OCI-LY3 (cell line): Measurements from ENCODE around the gene TAB3.

Experiments
- H2AFZ ChIP-seq: fragments of 200-600, 300-600 bp; shearing (Covaris generic); 2 replicates; pipeline ENCODE4 v1.6.0; 2014; ENCODE audit warnings: antibody characterized with exemption, low read depth, low read length
- H3K27ac ChIP-seq: fragments of 200-600, 300-600 bp; sonication (generic); 2 replicates; pipeline ENCODE4 v1.5.1; 2014; ENCODE audit warnings: mild to moderate bottlenecking, low read length, moderate library complexity, mixed read lengths
- H3K27me3 ChIP-seq: fragments of 200-600, 300-600 bp; sonication (generic); 2 replicates; pipeline ENCODE4 v1.6.1; 2014; ENCODE audit warnings: low read depth, low read length, mixed read lengths
- H3K36me3 ChIP-seq: fragments of 200-600, 300-600 bp; sonication (generic); replicated peaks from 2 replicates; pipeline ENCODE3; 2014; ENCODE audit warnings: low read depth, low read length, mixed read lengths
- H3K4me1 ChIP-seq: fragments of 300-600, 200-600 bp; sonication (generic); 2 replicates; pipeline ENCODE4 v1.6.1; 2014; ENCODE audit warnings: low read length, mixed read lengths
- H3K4me2 ChIP-seq: fragments of 200-600, 300-600 bp; sonication (generic); 2 replicates; pipeline ENCODE4 v1.6.1; 2014; ENCODE audit warnings: low read length, mixed read lengths
- H3K4me3 ChIP-seq: fragments of 300-600, 200-600 bp; sonication (generic); 2 replicates; pipeline ENCODE4 v1.5.1; 2014; ENCODE audit warnings: antibody characterized with exemption, mild to moderate bottlenecking, low read length, moderate library complexity
- H3K79me2 ChIP-seq: fragments of 300-600, 200-600 bp; shearing (Covaris generic); 2 replicates; pipeline ENCODE4 v1.6.1; 2014; ENCODE audit warnings: mild to moderate bottlenecking, low read length, mixed read lengths
- H3K9ac ChIP-seq: fragments of 300-600, 200-600 bp; shearing (Covaris generic); 2 replicates; pipeline ENCODE4 v1.6.0; 2014; ENCODE audit warnings: mild to moderate bottlenecking, low read length, moderate library complexity
- H3K9me3 ChIP-seq: fragments of 200-600, 300-600 bp; shearing (Covaris generic); 2 replicates; pipeline ENCODE4 v1.6.1; 2014; ENCODE audit warnings: low read length, mixed read lengths; ENCODE audit not compliant: insufficient read depth
- H4K20me1 ChIP-seq: fragments of 200-600, 300-600 bp; sonication (generic); 2 replicates; pipeline ENCODE4 v1.6.1; 2016; ENCODE audit warnings: low read length, mixed read lengths; ENCODE audit not compliant: insufficient read depth
- CTCF ChIP-seq: fragments of 200-600, 300-600 bp; sonication (generic); IDR thresholded peaks from 2 replicates; pipeline ENCODE4 v1.5.1; 2014; ENCODE audit warnings: antibody characterized with exemption, low read length, low read depth
- EZH2phosphoT487 ChIP-seq: fragments of 200-600 bp; shearing (Covaris generic); IDR thresholded peaks from 2 replicates; pipeline ENCODE4 v1.6.1; 2018; ENCODE audit warnings: antibody characterized with exemption, mixed run types, low read depth

Gene TAB3

DNA sequence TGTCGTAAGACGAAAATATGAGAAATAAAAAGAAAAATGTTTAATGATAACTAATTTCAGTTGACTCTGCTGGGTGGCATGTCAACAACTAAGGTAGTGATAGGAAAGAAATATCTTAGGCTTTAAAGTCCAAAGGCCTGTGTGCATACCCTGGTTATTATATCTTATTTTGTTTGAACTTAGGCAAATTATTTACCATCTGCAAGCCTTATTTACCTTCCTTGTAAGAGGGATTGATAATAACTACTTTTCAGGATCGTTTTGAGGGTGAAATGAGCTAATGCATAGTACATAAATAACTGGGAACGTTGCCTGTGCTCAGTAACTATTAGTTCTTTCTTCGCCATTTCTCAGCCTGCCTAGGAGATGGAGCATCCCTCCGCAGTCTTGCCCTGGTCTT, 41.6 kb upstream of the TAB3 start:
- H3K4me3 ChIP-seq = no peak overlapping the region
- H3K9ac ChIP-seq = no peak overlapping the region
- no peaks in the 10 kb centered on the region for H3K9me3 ChIP-seq
- no peaks in the 10 kb centered on the region for H3K36me3 ChIP-seq
- H3K79me2 ChIP-seq = no peaks in the 10 kb centered on the region
- no peaks in the 10 kb centered on the region for H3K4me1 ChIP-seq
- no peaks in the 10 kb centered on the region for H3K27me3 ChIP-seq
- no peak overlapping the region for H2AFZ ChIP-seq
- H4K20me1 ChIP-seq = no peaks in the 10 kb centered on the region
- no peak for TF ChIP-seq EZH2phosphoT487
- TF ChIP-seq CTCF = no peak
- H3K4me2 ChIP-seq = no peak overlapping the region
- H3K27ac ChIP-seq = no peak overlapping the region

GRCh38 chrX:30930143-30930542, 41.1 kb upstream of the TAB3 start:
- no peaks in the 10 kb centered on the region for H3K79me2 ChIP-seq
- H3K36me3 ChIP-seq = no peaks in the 10 kb centered on the region
- H3K9me3 ChIP-seq = no peaks in the 10 kb centered on the region
- H3K4me3 ChIP-seq = no peak overlapping the region
- no peak overlapping the region for H3K9ac ChIP-seq
- no peaks in the 10 kb centered on the region for H3K27me3 ChIP-seq
- TF ChIP-seq EZH2phosphoT487 (no peak), CTCF (no peak)
- no peak overlapping the region for H2AFZ ChIP-seq
- H3K4me2 ChIP-seq = no peak overlapping the region
- H4K20me1 ChIP-seq = no peaks in the 10 kb centered on the region
- H3K27ac ChIP-seq = no peak overlapping the region
- H3K4me1 ChIP-seq = no peaks in the 10 kb centered on the region

DNA sequence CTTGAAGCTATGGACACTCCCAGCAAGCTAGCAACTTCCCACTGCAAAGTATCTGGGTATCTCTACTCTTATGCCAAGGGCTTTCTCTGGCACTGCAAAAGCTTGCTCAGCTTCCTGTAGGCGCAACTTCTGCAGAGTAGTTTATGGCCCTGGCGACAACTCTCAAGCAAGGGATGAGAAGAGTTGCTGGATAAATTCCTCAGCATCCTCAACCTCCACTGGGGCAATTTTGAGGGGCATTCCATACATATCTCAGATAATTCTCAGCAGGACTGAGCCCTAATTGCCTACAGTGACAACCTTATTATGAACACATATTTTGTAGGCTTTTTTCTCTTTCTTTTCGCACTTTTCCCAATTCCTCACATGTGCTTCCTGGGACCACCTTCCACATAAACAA, 31.2 kb upstream of the TAB3 start:
- Histone ChIP-seq H3K27me3 (no peaks in the 10 kb centered on the region), H4K20me1 (no peaks in the 10 kb centered on the region), H3K27ac (no peak overlapping the region), H2AFZ (no peak overlapping the region), H3K4me1 (no peaks in the 10 kb centered on the region), H3K9ac (no peak overlapping the region), H3K4me3 (no peak overlapping the region), H3K79me2 (no peaks in the 10 kb centered on the region), H3K36me3 (no peaks in the 10 kb centered on the region), H3K4me2 (no peak overlapping the region), H3K9me3 (no peaks in the 10 kb centered on the region)
- TF ChIP-seq EZH2phosphoT487 (no peak), CTCF (no peak)

DNA sequence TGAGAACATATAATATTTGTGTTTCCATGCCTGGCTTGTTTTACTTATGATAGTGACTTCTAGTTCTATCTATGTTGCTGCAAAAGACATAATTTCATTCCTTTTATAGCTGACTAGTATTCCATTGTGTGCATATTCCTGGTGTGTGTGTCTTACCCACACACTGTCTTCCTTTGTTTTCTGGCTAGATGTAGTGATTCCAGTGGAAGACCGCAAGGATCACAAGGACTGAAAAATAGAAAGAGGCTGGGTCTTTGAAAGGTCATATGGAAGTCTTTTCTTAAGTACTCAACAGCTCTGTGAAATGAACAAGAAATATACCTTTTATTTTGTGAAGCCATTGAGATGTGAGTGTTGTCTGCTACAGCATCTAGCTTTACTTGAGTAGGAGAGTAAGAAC, 29.4 kb upstream of the TAB3 start:
- H2AFZ ChIP-seq = no peak overlapping the region
- H4K20me1 ChIP-seq = no peaks in the 10 kb centered on the region
- H3K9ac ChIP-seq = no peak overlapping the region
- TF ChIP-seq CTCF (no peak), EZH2phosphoT487 (no peak)
- H3K4me1 ChIP-seq = no peaks in the 10 kb centered on the region
- no peaks in the 10 kb centered on the region for H3K36me3 ChIP-seq
- H3K27ac ChIP-seq = no peak overlapping the region
- H3K27me3 ChIP-seq = no peaks in the 10 kb centered on the region
- no peak overlapping the region for H3K4me3 ChIP-seq
- H3K9me3 ChIP-seq = no peaks in the 10 kb centered on the region
- no peaks in the 10 kb centered on the region for H3K79me2 ChIP-seq
- H3K4me2 ChIP-seq = no peak overlapping the region
